Measurements from ENCODE around the gene CFAP74. TPM values are rescaled to one million over a fixed set of nuclear protein-coding genes. Genes with fewer than 3 reads are reported as not detected.

Gene CFAP74
- total and polyA plus RNA-seq, 9 of the 15 experiments (the other 6 are each of a cell fraction or from before 2014, with no cell fraction given) = 0.03 to 0.15 (median 0.05) TPM; not detected in 6

- TF ChIP-seq TBL1XR1 (IDR thresholded peaks at IDR 0.05; ENCODE audit: low read length in 2 of 2) = no peak
- TF ChIP-seq ZKSCAN1 (IDR thresholded peaks at IDR 0.05; ENCODE audit: low read depth, low read length) = no peak
- TF ChIP-seq TEAD1 (CRISPR knock-in tag; IDR thresholded peaks at IDR 0.05) = no peak
- no peak for TF ChIP-seq ZNF75A (CRISPR knock-in tag; IDR thresholded peaks at IDR 0.05)
- TF ChIP-seq, protein P1, sequence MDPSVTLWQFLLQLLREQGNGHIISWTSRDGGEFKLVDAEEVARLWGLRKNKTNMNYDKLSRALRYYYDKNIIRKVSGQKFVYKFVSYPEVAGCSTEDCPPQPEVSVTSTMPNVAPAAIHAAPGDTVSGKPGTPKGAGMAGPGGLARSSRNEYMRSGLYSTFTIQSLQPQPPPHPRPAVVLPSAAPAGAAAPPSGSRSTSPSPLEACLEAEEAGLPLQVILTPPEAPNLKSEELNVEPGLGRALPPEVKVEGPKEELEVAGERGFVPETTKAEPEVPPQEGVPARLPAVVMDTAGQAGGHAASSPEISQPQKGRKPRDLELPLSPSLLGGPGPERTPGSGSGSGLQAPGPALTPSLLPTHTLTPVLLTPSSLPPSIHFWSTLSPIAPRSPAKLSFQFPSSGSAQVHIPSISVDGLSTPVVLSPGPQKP (CRISPR knock-in tag; IDR thresholded peaks at IDR 0.05) = no peak
- TF ChIP-seq POLR2AphosphoS5 (IDR thresholded peaks at IDR 0.05; ENCODE audit: control insufficient read depth, insufficient read depth, low read depth, low read length) = no peak
- no peak for TF ChIP-seq HMG20A (CRISPR knock-in tag; conservative IDR thresholded peaks at IDR 0.05)
- no peak for TF ChIP-seq SNRNP70 (optimal IDR thresholded peaks at IDR 0.05; ENCODE audit: low read depth, low read length)
- no peak for TF ChIP-seq ZNF165 (CRISPR knock-in tag; IDR thresholded peaks at IDR 0.05; ENCODE audit: borderline replicate concordance)
- no peak for TF ChIP-seq ZNF217 (CRISPR knock-in tag; IDR thresholded peaks at IDR 0.05)
- no peak for TF ChIP-seq ZNF707 (CRISPR knock-in tag; conservative IDR thresholded peaks at IDR 0.05)
- TF ChIP-seq BRF1 (IDR thresholded peaks at IDR 0.05; ENCODE audit: borderline replicate concordance, extremely low read depth, insufficient read length) = no peak
- TF ChIP-seq, protein P2, sequence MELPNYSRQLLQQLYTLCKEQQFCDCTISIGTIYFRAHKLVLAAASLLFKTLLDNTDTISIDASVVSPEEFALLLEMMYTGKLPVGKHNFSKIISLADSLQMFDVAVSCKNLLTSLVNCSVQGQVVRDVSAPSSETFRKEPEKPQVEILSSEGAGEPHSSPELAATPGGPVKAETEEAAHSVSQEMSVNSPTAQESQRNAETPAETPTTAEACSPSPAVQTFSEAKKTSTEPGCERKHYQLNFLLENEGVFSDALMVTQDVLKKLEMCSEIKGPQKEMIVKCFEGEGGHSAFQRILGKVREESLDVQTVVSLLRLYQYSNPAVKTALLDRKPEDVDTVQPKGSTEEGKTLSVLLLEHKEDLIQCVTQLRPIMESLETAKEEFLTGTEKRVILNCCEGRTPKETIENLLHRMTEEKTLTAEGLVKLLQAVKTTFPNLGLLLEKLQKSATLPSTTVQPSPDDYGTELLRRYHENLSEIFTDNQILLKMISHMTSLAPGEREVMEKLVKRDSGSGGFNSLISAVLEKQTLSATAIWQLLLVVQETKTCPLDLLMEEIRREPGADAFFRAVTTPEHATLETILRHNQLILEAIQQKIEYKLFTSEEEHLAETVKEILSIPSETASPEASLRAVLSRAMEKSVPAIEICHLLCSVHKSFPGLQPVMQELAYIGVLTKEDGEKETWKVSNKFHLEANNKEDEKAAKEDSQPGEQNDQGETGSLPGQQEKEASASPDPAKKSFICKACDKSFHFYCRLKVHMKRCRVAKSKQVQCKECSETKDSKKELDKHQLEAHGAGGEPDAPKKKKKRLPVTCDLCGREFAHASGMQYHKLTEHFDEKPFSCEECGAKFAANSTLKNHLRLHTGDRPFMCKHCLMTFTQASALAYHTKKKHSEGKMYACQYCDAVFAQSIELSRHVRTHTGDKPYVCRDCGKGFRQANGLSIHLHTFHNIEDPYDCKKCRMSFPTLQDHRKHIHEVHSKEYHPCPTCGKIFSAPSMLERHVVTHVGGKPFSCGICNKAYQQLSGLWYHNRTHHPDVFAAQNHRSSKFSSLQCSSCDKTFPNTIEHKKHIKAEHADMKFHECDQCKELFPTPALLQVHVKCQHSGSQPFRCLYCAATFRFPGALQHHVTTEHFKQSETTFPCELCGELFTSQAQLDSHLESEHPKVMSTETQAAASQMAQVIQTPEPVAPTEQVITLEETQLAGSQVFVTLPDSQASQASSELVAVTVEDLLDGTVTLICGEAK (IDR thresholded peaks at IDR 0.05) = peak; percentile 90
- TF ChIP-seq, protein P2 (CRISPR knock-in tag; IDR thresholded peaks at IDR 0.05) = no peak
- TF ChIP-seq HDAC2 (IDR thresholded peaks at IDR 0.05) = no peak
- TF ChIP-seq, protein P3, sequence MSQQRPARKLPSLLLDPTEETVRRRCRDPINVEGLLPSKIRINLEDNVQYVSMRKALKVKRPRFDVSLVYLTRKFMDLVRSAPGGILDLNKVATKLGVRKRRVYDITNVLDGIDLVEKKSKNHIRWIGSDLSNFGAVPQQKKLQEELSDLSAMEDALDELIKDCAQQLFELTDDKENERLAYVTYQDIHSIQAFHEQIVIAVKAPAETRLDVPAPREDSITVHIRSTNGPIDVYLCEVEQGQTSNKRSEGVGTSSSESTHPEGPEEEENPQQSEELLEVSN (IDR thresholded peaks at IDR 0.05; ENCODE audit: borderline replicate concordance in 1 of 2, extremely low read depth in 1 of 2, insufficient read depth in 1 of 2, insufficient read length in 1 of 2, low read depth in 1 of 2, low read length in 1 of 2, poor library complexity in 1 of 2, severe bottlenecking in 1 of 2) = no peak
- TF ChIP-seq POLR3A (IDR thresholded peaks at IDR 0.05; ENCODE audit: borderline replicate concordance, extremely low read depth, insufficient read depth, insufficient read length) = no peak
These were observed 48.6 kb downstream of the CFAP74 start (continued) for GRCh38 chr1:1954831-1955441.
